Measurements from ENCODE around the gene FAM222A. TPM values are rescaled to one million over a fixed set of nuclear protein-coding genes. Genes with fewer than 3 reads are reported as not detected.

The FAM222A gene
- total RNA-seq, 1 experiment from 2014 or later = 3.7 TPM

DNA sequence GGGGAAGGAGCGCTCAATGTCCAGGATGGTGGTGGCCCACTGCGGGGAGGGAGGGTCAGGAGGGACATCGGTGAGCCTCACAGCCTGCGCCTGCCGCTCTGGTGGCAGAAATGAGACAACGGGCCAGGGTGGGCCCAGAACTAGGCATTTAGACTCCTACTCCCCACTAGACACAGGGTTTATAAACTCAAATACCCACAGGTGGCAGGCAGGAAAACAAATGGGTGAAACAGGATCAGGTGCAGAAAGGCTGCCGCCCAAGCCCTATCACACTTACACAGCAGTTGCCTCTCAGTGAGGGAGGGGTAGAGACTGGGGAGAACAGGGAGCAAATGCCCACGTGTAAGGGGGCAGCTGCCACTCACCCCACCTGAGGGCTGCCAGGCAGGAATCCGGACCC lies 73.2 kb downstream of the FAM222A start:
- no peak overlapping the region for H3K4me2 ChIP-seq (ENCODE audit: low read length)
- ATAC-seq = no peak
- no peak overlapping the region for H2AFZ ChIP-seq (ENCODE audit: low read depth, low read length, poor library complexity, severe bottlenecking)
- ChIA-PET RAD21 (ENCODE audit: low non-redundant PET in 1 of 2, low total read pairs in 2 of 2, uncharacterized antibody in 2 of 2, unreplicated experiment in 2 of 2) (no interaction called here), POLR2A (no interaction called here), CTCF (no interaction called here)
- intact Hi-C loops (cut with micrococcal nuclease) = no loop called here
- no peaks in the 10 kb centered on the region for H3K79me2 ChIP-seq (ENCODE audit: insufficient read depth, low read length)
- no TSS peak for BruUV-seq (replicated peaks)
- no peak for DNase-seq (ENCODE audit: low read depth, low spot score)
- no peaks in the 10 kb centered on the region for H3K36me3 ChIP-seq (ENCODE audit: control insufficient read depth in 1 of 2, insufficient read depth in 2 of 2, low read length in 2 of 2)
- H4K20me1 ChIP-seq (ENCODE audit: insufficient read depth) = no peaks in the 10 kb centered on the region
- H3K9me2 ChIP-seq (ENCODE audit: insufficient read depth) = no peaks in the 10 kb centered on the region
- H3K4me1 ChIP-seq (ENCODE audit: control insufficient read depth in 1 of 2, insufficient read depth in 2 of 2, low read length in 2 of 2) = no peaks in the 10 kb centered on the region
- H3K27me3 ChIP-seq (ENCODE audit: insufficient read depth, low read length) = no peaks in the 10 kb centered on the region
- no peak for TF ChIP-seq YY1 (IDR thresholded peaks at IDR 0.05; ENCODE audit: extremely low read depth, insufficient replicate concordance, low read depth, low read length)
- TF ChIP-seq EZH2 (IDR thresholded peaks at IDR 0.05) = no peak
- no peak for TF ChIP-seq CBX3 (IDR thresholded peaks at IDR 0.05; ENCODE audit: low read depth)
- TF ChIP-seq, protein P1, sequence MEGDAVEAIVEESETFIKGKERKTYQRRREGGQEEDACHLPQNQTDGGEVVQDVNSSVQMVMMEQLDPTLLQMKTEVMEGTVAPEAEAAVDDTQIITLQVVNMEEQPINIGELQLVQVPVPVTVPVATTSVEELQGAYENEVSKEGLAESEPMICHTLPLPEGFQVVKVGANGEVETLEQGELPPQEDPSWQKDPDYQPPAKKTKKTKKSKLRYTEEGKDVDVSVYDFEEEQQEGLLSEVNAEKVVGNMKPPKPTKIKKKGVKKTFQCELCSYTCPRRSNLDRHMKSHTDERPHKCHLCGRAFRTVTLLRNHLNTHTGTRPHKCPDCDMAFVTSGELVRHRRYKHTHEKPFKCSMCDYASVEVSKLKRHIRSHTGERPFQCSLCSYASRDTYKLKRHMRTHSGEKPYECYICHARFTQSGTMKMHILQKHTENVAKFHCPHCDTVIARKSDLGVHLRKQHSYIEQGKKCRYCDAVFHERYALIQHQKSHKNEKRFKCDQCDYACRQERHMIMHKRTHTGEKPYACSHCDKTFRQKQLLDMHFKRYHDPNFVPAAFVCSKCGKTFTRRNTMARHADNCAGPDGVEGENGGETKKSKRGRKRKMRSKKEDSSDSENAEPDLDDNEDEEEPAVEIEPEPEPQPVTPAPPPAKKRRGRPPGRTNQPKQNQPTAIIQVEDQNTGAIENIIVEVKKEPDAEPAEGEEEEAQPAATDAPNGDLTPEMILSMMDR (IDR thresholded peaks at IDR 0.05 in 2 of 3, conservative IDR thresholded peaks at IDR 0.05 in 1 of 3; ENCODE audit: borderline replicate concordance in 1 of 3, insufficient read depth in 1 of 3, low read depth in 2 of 3, low read length in 2 of 3) = no peak
- TF ChIP-seq SP1 (IDR thresholded peaks at IDR 0.05; ENCODE audit: low read depth) = no peak
- TF ChIP-seq POLR2A (IDR thresholded peaks at IDR 0.05; ENCODE audit: borderline replicate concordance, extremely low read depth, insufficient read depth, insufficient read length) = no peak
- TF ChIP-seq, protein P2, sequence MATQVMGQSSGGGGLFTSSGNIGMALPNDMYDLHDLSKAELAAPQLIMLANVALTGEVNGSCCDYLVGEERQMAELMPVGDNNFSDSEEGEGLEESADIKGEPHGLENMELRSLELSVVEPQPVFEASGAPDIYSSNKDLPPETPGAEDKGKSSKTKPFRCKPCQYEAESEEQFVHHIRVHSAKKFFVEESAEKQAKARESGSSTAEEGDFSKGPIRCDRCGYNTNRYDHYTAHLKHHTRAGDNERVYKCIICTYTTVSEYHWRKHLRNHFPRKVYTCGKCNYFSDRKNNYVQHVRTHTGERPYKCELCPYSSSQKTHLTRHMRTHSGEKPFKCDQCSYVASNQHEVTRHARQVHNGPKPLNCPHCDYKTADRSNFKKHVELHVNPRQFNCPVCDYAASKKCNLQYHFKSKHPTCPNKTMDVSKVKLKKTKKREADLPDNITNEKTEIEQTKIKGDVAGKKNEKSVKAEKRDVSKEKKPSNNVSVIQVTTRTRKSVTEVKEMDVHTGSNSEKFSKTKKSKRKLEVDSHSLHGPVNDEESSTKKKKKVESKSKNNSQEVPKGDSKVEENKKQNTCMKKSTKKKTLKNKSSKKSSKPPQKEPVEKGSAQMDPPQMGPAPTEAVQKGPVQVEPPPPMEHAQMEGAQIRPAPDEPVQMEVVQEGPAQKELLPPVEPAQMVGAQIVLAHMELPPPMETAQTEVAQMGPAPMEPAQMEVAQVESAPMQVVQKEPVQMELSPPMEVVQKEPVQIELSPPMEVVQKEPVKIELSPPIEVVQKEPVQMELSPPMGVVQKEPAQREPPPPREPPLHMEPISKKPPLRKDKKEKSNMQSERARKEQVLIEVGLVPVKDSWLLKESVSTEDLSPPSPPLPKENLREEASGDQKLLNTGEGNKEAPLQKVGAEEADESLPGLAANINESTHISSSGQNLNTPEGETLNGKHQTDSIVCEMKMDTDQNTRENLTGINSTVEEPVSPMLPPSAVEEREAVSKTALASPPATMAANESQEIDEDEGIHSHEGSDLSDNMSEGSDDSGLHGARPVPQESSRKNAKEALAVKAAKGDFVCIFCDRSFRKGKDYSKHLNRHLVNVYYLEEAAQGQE (IDR thresholded peaks at IDR 0.05; ENCODE audit: low read depth) = no peak
- TF ChIP-seq SIN3A (IDR thresholded peaks at IDR 0.05; ENCODE audit: low read depth) = no peak
- no peak for TF ChIP-seq EGR1 (IDR thresholded peaks at IDR 0.05; ENCODE audit: low read depth)
- TF ChIP-seq EZH2phosphoT487 (IDR thresholded peaks at IDR 0.05; ENCODE audit: borderline replicate concordance) = no peak
- TF ChIP-seq, protein P3, sequence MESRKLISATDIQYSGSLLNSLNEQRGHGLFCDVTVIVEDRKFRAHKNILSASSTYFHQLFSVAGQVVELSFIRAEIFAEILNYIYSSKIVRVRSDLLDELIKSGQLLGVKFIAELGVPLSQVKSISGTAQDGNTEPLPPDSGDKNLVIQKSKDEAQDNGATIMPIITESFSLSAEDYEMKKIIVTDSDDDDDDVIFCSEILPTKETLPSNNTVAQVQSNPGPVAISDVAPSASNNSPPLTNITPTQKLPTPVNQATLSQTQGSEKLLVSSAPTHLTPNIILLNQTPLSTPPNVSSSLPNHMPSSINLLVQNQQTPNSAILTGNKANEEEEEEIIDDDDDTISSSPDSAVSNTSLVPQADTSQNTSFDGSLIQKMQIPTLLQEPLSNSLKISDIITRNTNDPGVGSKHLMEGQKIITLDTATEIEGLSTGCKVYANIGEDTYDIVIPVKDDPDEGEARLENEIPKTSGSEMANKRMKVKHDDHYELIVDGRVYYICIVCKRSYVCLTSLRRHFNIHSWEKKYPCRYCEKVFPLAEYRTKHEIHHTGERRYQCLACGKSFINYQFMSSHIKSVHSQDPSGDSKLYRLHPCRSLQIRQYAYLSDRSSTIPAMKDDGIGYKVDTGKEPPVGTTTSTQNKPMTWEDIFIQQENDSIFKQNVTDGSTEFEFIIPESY (IDR thresholded peaks at IDR 0.05; ENCODE audit: extremely low read depth, insufficient replicate concordance, low read length) = no peak
- TF ChIP-seq ZNF274 (IDR thresholded peaks at IDR 0.05; ENCODE audit: low read depth, low read length) = no peak
- TF ChIP-seq FOSL1 (IDR thresholded peaks at IDR 0.05; ENCODE audit: low read depth) = no peak
- no peak for TF ChIP-seq CEBPB (IDR thresholded peaks at IDR 0.05; ENCODE audit: low read depth)
- no peak for TF ChIP-seq SRF (IDR thresholded peaks at IDR 0.05; ENCODE audit: low read depth)
- TF ChIP-seq, protein P4, sequence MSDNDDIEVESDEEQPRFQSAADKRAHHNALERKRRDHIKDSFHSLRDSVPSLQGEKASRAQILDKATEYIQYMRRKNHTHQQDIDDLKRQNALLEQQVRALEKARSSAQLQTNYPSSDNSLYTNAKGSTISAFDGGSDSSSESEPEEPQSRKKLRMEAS (IDR thresholded peaks at IDR 0.05) = no peak
- TF ChIP-seq TCF7L2 (IDR thresholded peaks at IDR 0.05; ENCODE audit: borderline replicate concordance, extremely low read depth, insufficient read depth, insufficient read length) = no peak
- no peak overlapping the region for H3K27ac ChIP-seq (ENCODE audit: low read depth, low read length)
- no peak overlapping the region for H3K9ac ChIP-seq (ENCODE audit: low read length)
- H3K9me3 ChIP-seq (ENCODE audit: control insufficient read depth in 1 of 2, insufficient read depth in 1 of 2, low read depth in 1 of 2, low read length in 2 of 2) = no peaks in the 10 kb centered on the region
- H3K4me3 ChIP-seq (replicated peaks in 1 of 2; ENCODE audit: low read depth in 1 of 2, low read length in 2 of 2) = no peak overlapping the region
